ENCODE data around the gene PALLD.

DNA sequence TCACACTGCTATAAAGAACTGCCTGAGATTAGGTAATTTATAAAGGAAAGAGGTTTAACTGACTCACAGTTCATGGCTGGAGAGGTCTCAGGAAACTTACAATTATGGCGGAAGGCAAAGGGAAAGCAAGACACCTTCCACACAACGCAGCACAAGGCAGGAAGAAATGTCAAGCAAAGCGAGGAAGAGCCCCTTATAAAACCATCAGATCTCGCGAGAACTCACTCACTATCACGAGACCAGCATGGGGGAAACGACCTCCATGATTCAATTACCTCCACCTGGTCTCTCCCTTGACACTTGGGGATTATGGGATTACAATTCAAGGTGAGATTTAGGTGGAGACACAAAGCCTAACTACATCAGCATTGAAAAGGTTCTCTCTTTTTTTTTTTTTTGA lies 39.6 kb downstream of the PALLD start:
- TF ChIP-seq, protein P1, sequence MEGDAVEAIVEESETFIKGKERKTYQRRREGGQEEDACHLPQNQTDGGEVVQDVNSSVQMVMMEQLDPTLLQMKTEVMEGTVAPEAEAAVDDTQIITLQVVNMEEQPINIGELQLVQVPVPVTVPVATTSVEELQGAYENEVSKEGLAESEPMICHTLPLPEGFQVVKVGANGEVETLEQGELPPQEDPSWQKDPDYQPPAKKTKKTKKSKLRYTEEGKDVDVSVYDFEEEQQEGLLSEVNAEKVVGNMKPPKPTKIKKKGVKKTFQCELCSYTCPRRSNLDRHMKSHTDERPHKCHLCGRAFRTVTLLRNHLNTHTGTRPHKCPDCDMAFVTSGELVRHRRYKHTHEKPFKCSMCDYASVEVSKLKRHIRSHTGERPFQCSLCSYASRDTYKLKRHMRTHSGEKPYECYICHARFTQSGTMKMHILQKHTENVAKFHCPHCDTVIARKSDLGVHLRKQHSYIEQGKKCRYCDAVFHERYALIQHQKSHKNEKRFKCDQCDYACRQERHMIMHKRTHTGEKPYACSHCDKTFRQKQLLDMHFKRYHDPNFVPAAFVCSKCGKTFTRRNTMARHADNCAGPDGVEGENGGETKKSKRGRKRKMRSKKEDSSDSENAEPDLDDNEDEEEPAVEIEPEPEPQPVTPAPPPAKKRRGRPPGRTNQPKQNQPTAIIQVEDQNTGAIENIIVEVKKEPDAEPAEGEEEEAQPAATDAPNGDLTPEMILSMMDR (IDR thresholded peaks at IDR 0.05), result no peak
- no peak for TF ChIP-seq POLR2A (IDR thresholded peaks at IDR 0.05)

Measured in testis (tissue), 2 donors.